PC-9 (cell line): ENCODE results near the gene COL18A1.

Source experiments
- EZH2 ChIP-seq: fragments of 200-600 bp; sonication (generic); IDR thresholded peaks from 2 replicates; pipeline ENCODE4 v1.8.0; 2017; ENCODE audit warnings: antibody characterized with exemption, low read depth
- TF ChIP-seq, protein P1 (sequence below): fragments of 200-600 bp; sonication (generic); conservative IDR thresholded peaks from 2 replicates; pipeline ENCODE4 v1.6.1; 2017; ENCODE audit warnings: mixed run types, antibody characterized with exemption, mild to moderate bottlenecking, moderate library complexity

DNA sequence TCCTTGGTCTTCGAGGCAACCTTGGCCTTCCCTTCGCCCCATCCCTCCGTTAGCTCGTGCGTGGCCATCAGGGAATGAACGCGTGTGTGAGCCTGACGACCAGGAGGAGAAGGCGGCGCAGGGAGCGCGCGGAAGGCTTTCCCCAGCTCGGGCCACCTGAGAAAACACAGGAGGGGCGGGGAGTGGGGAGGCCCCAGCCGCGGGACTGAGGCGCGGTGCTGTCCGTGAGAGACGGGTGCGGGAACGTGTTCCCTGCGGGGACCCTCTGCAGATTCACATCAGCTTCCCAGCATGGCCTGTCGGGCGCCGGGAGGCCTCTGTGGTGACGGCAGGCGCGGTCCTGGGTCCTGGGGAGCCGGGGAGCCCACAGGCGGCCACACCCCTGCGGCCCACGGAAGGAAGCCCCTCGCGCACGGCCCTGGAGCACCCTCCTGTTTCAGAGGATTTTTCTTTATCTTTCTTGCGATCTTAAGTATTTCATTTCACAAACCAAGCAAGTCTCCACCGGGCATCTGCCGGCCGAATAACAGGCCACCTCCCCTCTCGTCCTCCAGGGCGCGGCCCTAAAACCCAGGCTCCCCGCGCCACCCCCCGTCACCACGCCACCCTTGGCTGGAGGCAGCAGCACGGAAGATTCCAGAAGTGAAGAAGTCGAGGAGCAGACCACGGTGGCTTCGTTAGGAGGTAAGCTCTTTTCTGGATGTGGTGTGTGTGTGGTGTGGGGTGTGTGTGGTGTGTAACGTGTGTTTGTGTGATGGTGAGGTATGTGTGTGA lies 71.0 kb downstream of the COL18A1 start:
- TF ChIP-seq, protein P1, sequence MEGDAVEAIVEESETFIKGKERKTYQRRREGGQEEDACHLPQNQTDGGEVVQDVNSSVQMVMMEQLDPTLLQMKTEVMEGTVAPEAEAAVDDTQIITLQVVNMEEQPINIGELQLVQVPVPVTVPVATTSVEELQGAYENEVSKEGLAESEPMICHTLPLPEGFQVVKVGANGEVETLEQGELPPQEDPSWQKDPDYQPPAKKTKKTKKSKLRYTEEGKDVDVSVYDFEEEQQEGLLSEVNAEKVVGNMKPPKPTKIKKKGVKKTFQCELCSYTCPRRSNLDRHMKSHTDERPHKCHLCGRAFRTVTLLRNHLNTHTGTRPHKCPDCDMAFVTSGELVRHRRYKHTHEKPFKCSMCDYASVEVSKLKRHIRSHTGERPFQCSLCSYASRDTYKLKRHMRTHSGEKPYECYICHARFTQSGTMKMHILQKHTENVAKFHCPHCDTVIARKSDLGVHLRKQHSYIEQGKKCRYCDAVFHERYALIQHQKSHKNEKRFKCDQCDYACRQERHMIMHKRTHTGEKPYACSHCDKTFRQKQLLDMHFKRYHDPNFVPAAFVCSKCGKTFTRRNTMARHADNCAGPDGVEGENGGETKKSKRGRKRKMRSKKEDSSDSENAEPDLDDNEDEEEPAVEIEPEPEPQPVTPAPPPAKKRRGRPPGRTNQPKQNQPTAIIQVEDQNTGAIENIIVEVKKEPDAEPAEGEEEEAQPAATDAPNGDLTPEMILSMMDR = no peak
- no peak for TF ChIP-seq EZH2
